Activated gamma-delta T cell (primary cell): ENCODE results near the gene NOL12.
"Not testable (repeated sequence)": the region's sequence is repeated elsewhere in the genome, so short reads cannot be mapped to it uniquely, and the experiment has no call there.

Experiments
- DNase-seq: peaks from one replicate; lab custom pipeline; 2025; lab: John Stamatoyannopoulos, UW

NOL12 gene

GRCh38 chr22:37713761-37714160 lies 27.6 kb downstream of the NOL12 start:
- no peak for DNase-seq

- no peak for DNase-seq
Observed at GRCh38 chr22:37714634-37715033, 28.5 kb downstream of the NOL12 start.

GRCh38 chr22:37715760-37716159 lies 29.6 kb downstream of the NOL12 start:
- no peak for DNase-seq

- DNase-seq = no peak
Observed at GRCh38 chr22:37716708-37717107, 30.6 kb downstream of the NOL12 start.

GRCh38 chr22:37717235-37717634 lies 31.1 kb downstream of the NOL12 start:
- DNase-seq = not testable (repeated sequence)

GRCh38 chr22:37717746-37718305 lies 31.7 kb downstream of the NOL12 start:
- DNase-seq = not testable (repeated sequence)

GRCh38 chr22:37725551-37726240 lies 39.6 kb downstream of the NOL12 start:
- DNase-seq = no peak

GRCh38 chr22:37726241-37726887 lies 40.2 kb downstream of the NOL12 start:
- no peak for DNase-seq

GRCh38 chr22:37728620-37729019 lies 42.5 kb downstream of the NOL12 start:
- DNase-seq = no peak

GRCh38 chr22:37731804-37732471 lies 45.8 kb downstream of the NOL12 start:
- DNase-seq = no peak

- no peak for DNase-seq
Observed at GRCh38 chr22:37732699-37733607, 46.8 kb downstream of the NOL12 start.

- DNase-seq = no peak
Observed at GRCh38 chr22:37733625-37734401, 47.7 kb downstream of the NOL12 start.

- no peak for DNase-seq
Observed at GRCh38 chr22:37734402-37734700, 48.2 kb downstream of the NOL12 start.

- no peak for DNase-seq
Observed at GRCh38 chr22:37734964-37735451, 48.9 kb downstream of the NOL12 start.

GRCh38 chr22:37739035-37739434 lies 52.9 kb downstream of the NOL12 start:
- no peak for DNase-seq

GRCh38 chr22:37739611-37740049 lies 53.5 kb downstream of the NOL12 start:
- DNase-seq = no peak

GRCh38 chr22:37740455-37741311 lies 54.5 kb downstream of the NOL12 start:
- no peak for DNase-seq

GRCh38 chr22:37741312-37741795 lies 55.2 kb downstream of the NOL12 start:
- no peak for DNase-seq

- no peak for DNase-seq
Observed at GRCh38 chr22:37742376-37743171, 56.4 kb downstream of the NOL12 start.
